ENCODE measurements around the gene TBC1D13.
"Not testable (repeated sequence)": the region's sequence is repeated elsewhere in the genome, so short reads cannot be mapped to it uniquely, and the experiment has no call there.

TBC1D13 gene

DNA sequence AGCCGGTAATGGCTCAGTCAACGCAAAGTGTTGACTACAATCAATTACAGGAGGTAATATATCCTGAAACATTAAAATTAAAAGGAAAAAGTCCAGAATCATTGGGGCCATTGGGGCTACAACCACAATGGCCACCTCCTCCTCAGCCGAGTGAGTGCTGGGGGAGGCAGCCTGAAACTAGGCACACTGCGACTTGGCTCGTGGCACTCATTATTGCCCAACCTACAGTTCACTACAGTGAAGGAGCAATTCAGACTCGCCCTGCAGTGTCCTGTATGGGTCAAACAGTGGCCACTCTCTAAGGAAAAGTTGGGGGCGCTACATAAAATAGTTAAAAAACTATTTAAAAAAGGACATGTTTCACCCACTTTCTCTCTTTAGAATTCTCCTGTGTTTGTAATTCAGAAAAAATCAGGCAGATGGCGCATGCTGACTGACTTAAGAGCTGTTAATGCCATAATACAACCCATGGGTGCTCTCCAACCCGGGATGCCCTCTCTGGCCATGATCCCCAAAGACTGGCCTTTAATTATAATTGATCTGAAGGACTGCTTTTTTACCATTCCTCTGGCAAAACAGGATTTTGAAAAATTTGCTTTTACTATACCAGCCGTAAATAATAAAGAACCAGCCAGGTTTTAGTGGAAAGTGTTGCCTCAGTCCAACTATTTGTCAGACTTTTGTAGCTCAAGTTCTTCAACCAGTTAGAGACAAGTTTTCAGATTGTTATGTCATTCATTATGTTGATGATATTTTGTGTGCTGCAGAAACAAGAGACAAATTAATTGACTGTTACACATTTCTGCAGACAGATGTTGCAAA lies 64.9 kb downstream of the TBC1D13 start:
- DNase-seq, result not testable (repeated sequence)

DNA sequence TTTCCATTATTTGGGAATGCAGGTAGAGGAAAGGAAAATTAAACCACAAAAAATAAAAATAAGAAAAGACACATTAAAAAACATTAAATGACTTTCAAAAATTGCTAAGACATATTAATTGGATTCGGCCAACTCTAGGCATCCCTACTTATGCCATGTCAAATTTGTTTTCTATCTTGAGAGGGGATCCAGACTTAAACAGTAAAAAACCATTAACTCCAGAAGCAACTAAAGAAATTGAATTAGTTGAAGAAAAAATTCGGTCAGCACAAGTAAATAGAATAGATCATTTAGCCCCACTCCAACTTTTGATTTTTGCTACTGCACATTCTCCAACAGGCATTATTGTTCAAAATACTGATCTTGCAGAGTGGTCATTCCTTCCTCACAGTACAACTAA lies 65.6 kb downstream of the TBC1D13 start:
- DNase-seq, result not testable (repeated sequence)

DNA sequence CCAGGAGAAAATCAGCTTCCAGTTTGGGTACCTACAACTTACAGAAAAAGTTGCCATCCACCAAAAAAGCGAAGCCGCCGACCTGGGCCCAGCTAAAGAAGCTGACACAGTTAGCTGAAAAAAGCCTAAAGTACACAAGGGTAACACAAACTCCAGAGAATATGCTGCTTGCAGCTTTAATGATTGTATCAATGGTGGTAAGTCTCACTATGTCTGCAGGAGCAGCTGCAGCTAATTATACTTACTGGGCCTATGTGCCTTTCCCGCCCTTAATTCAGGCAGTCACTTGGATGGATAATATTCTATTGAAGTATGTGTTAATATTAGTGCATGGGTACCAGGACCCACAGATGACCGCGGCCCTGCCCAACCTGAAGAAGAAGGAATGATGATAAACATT lies 67.4 kb downstream of the TBC1D13 start:
- not testable (repeated sequence) for DNase-seq

GRCh38 chr9:128858476-128858875 lies 71.4 kb downstream of the TBC1D13 start:
- DNase-seq, result not testable (repeated sequence)
